AG04450 (cell line): Measurements from ENCODE around the gene BNC2. TPM values are rescaled to one million over a fixed set of nuclear protein-coding genes. Genes with fewer than 3 reads are reported as not detected.
A peak's percentile ranks its signal among the peaks of the same experiment; 100 is the strongest.

Experiments
- CTCF ChIA-PET: fragments of 300-600, 350-600 bp; formaldehyde crosslinking; extraction: SDS; loops from one replicate; lab custom pipeline; 2022; ENCODE audit warnings: antibody characterized with exemption, inconsistent platforms; lab: Charles Lee
- POLR2A ChIA-PET: fragments of 350-600 bp; formaldehyde crosslinking; extraction: SDS; loops from one replicate; lab custom pipeline; 2021; ENCODE audit warnings: antibody characterized with exemption, inconsistent platforms; lab: Yijun Ruan, JAX
- DNase-seq: peaks from one replicate; pipeline ENCODE4 v3.0.0-alpha.2; 2011; ENCODE audit warnings: low read depth, low spot score
- H3K27ac ChIP-seq: one replicate; pipeline ENCODE4 v1.5.1; 2012; ENCODE audit warnings: low read depth, low read length, control low read depth
- H3K27me3 ChIP-seq: one replicate; pipeline ENCODE4 v1.6.0; 2012; ENCODE audit warnings: low read length; ENCODE audit not compliant: control insufficient read depth, insufficient read depth
- H3K4me3 ChIP-seq: 2 replicates; pipeline ENCODE4 v1.5.1; 2011; ENCODE audit warnings: mild to moderate bottlenecking, low read depth, low read length, control low read depth
- H3K9me3 ChIP-seq: 2 replicates; pipeline ENCODE4 v1.5.1; 2012; ENCODE audit warnings: low read length; ENCODE audit not compliant: control insufficient read depth, insufficient read depth
- polyA plus RNA-seq: library from polyadenylated mRNA; depleted of rRNA; stranded (reverse); fragments of >200 nt; gene quantifications from 2 replicates; pipeline ENCODE4 v1.2.3, GENCODE V29; 2011
- TF ChIP-seq, protein P1 (sequence below): IDR thresholded peaks from 2 replicates; pipeline ENCODE4 v1.5.1; 2011; ENCODE audit warnings: low read depth, low read length, control low read depth, inconsistent platforms

The BNC2 gene
- polyA plus RNA-seq, 1 experiment = 49.0 TPM

DNA sequence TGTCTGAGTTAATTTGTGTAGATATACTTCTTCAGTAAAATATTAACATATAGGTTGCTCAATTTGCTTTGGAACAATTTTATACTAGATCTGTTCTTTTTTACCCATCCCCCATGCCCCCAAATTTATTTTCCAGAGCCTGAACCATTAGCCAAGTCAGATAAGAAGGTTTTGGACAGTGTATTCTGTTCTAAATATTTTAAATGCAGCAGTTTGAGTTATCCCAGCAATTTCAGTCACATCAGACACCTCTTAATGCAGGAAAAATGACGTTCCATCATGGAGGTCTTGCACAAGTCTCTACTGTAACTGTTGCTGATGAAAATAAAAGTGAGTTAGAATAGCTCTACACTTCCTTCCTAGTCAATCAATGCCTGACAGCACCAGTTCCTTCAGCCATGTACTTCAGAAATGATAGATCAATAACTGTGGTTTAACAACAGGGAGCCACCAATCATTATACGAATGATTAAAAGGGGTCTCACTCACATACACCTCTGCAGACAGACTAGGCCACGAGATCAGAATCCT lies 215.8 kb downstream of the BNC2 start:
- Histone ChIP-seq H3K4me3 (no peak overlapping the region), H3K27ac (no peak overlapping the region), H3K9me3 (no peaks in the 10 kb centered on the region), H3K27me3 (no peaks in the 10 kb centered on the region)
- no peak for DNase-seq
- TF ChIP-seq, protein P1, sequence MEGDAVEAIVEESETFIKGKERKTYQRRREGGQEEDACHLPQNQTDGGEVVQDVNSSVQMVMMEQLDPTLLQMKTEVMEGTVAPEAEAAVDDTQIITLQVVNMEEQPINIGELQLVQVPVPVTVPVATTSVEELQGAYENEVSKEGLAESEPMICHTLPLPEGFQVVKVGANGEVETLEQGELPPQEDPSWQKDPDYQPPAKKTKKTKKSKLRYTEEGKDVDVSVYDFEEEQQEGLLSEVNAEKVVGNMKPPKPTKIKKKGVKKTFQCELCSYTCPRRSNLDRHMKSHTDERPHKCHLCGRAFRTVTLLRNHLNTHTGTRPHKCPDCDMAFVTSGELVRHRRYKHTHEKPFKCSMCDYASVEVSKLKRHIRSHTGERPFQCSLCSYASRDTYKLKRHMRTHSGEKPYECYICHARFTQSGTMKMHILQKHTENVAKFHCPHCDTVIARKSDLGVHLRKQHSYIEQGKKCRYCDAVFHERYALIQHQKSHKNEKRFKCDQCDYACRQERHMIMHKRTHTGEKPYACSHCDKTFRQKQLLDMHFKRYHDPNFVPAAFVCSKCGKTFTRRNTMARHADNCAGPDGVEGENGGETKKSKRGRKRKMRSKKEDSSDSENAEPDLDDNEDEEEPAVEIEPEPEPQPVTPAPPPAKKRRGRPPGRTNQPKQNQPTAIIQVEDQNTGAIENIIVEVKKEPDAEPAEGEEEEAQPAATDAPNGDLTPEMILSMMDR = no peak
- CTCF ChIA-PET = no interaction called here
- POLR2A ChIA-PET = no interaction called here

DNA sequence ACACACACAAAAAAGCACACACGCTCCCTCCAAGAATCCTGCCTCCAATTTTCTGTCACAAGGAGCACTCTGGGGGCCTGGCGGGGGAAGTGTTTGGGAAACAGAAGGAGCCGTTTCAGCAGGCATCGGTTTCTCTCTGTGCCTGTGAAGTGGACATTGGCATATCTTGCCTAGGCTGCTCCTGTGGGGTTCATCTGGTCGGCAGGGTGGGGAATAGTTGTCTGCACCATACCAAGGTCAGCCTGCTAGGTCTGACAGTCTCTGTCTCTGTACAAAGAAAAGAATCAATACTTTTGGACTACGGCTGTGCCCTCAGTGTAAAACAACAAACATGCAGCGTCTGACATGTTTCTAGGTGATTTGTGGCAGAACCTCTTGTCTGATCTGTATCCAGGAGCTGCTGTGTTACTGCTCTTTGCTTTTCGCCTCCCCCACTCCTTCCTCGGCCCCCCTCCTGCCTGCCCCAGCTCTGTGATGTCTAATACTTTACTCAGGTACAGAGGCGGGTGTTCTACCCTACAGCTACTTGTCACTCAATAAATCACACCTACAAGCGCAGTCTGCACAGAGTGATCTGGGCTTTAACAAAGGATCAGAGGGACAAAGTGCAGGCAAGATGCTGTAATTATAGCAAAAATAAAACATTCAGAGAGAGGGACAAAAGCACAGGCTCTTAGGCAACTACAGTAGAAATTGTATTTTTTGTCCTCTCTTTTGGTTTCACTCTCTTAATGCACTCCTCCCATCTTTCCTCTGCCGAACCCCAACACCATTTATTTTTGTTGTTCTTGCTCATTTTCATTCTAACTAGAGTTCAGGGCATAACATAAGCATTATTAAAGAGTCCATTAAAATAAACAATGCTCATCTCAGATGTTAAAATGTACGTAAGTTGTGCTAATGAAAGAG lies 216.7 kb downstream of the BNC2 start:
- Histone ChIP-seq H3K27me3 (no peaks in the 10 kb centered on the region), H3K27ac (peak overlapping the region; percentile 63), H3K4me3 (peak overlapping the region; percentile 51), H3K9me3 (no peaks in the 10 kb centered on the region)
- DNase-seq = no peak
- ChIA-PET CTCF (no interaction called here), POLR2A (no interaction called here)
- TF ChIP-seq, protein P1 = no peak

DNA sequence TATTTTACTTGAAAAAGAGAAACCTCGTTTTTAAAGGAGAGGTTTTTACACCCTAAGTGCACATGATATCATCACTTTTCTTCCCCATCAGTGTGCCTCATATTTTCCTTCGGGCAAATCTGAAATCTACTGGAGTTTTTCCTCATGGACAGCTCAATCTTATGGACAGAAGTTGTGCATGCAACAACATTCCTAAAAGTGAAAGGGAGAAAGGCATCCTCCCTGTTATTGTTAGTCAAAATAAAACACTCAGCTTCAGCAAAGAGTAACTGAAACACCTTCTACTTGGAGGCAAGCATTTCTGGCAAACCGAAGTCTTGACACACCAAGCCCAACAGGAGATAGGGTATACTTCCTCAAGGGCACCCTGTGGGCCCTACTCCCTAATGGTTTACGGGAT lies 217.9 kb downstream of the BNC2 start:
- peak overlapping the region; percentile 8; the same call in 1 of the 2 replicates for H3K4me3 ChIP-seq
- no peak for DNase-seq
- no peaks in the 10 kb centered on the region for H3K27me3 ChIP-seq
- TF ChIP-seq, protein P1 = no peak
- H3K9me3 ChIP-seq = no peaks in the 10 kb centered on the region
- CTCF ChIA-PET = no interaction called here
- H3K27ac ChIP-seq = no peak overlapping the region
- POLR2A ChIA-PET = no interaction called here

- H3K9me3 ChIP-seq = no peaks in the 10 kb centered on the region
- CTCF ChIA-PET = interaction anchor here (1.1 to 1.2 kb wide), 2 partner anchors 9 to 23 kb away, joined by 3 read pairs; no protein-coding TSS in a partner anchor
- no peak overlapping the region for H3K27ac ChIP-seq
- POLR2A ChIA-PET = no interaction called here
- TF ChIP-seq, protein P1 = no peak
- DNase-seq = no peak
- no peaks in the 10 kb centered on the region for H3K27me3 ChIP-seq
- H3K4me3 ChIP-seq = no peak overlapping the region
Measured at GRCh38 chr9:16651446-16651964, 219.0 kb downstream of the BNC2 start.

DNA sequence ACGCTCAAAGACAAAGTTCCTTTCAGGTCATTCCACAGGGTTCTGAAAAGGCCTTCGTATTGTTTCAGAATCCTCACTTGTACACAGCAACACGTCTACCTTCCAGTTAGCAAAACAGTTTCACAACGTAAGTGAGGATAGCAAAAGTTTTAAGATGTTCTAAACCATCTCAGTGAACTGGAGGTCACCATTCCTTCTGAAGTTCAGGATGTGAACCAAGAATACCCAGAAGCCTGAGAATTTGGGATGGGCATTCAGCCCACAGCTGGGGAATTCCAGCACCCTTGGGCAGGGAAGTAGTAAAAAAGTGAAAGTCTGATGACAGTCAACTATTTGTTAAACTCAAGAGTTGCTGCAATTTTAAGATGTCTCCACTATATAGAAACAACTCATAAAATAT lies 224.5 kb downstream of the BNC2 start:
- no peaks in the 10 kb centered on the region for H3K27me3 ChIP-seq
- CTCF ChIA-PET = no interaction called here
- H3K9me3 ChIP-seq = no peaks in the 10 kb centered on the region
- TF ChIP-seq, protein P1 = no peak
- no peak overlapping the region for H3K27ac ChIP-seq
- DNase-seq = no peak
- POLR2A ChIA-PET = no interaction called here
- H3K4me3 ChIP-seq = no peak overlapping the region
